GM21717 (cell line): Measurements from ENCODE around the gene WHAMM.
A peak's percentile ranks its signal among the peaks of the same experiment; 100 is the strongest.
"Not testable (repeated sequence)": the region's sequence is repeated elsewhere in the genome, so short reads cannot be mapped to it uniquely, and the experiment has no call there.

Experiments
- ATAC-seq: cut with Tn5 transposase; IDR thresholded peaks from one replicate; pipeline ENCODE4 v1.9.1; 2021; ENCODE audit warnings: mild to moderate bottlenecking, moderate library complexity; ENCODE audit not compliant: unreplicated experiment

Gene WHAMM

DNA sequence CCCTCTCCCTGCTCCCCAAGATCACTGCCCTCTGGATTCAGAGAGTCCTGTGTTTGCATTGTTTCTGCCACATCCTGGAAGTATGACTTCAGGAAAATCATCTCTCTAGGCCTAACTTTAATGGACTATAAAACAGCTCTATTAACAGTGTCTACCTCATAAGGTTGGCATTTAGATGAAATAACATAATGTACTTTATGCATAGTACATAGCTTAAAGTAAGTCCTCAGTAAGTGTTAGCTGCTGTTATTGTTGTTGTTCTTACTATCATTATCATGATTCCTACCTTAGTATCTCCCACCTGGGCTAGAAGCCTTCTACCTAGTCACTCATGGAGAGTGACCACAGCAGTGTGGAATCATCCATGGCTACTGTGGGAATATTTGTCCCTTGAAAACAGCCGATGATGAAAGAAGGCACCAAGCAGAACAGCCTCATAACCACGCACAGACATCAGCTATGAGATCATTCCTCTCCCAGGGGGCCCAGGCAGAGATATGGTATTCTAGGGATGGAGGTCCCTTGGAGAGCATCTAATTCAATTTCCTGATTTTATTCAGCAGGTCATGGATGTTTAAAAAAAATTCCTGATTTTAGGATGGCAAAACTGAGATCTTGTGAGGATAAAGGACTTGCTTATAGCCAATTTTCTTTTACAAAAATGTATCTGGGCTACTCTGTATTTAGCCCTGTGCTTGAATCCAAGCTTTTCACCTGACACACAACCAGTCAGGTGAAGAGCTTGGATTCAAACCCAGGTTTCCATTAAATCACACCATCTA is 5.4 kb upstream of the WHAMM start:
- ATAC-seq, result no peak

DNA sequence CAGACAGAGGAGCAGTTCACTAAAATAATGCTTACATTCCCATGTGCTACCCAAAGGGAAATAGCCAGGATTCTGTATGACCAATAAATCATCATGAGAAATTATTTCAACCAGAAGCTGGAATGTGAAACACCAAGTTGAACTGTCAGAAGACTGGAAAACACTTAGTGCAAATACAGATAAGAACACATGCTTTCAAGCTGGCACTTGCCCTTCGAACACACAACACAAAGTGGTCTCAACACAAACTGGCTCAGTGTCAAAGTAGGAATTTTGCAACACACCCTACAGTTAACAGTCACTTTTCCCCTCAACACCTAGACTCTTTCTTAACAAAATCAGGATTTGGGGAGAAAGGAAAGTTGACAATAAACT is 4.9 kb upstream of the WHAMM start:
- ATAC-seq, result no peak

DNA sequence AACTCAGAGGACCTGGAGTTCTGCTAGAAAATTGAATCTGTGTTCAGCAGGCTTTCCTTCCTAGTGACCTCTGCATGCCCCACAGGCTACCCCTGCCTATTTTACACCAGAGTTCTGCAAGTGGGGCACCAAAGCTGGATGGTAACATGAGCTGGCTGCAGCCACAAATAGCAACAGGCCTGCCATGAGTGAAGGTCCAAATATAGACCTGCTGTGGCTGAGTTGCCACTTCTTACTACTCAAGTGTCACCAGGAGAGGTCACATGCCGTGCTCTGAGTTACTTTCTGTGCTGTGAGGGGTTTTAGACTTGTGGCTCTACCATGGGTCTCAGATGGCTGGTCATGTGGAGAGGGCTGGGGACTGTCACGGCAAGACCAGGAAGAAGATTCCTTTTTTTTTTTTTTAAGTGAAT is 3.4 kb upstream of the WHAMM start, which contains the start of gene FSD2:
TSS of gene FSD2 (minus strand) at position 76 of the 413 bp plus-strand sequence. CDS start 18,679 bp downstream, outside the sequence.
- ATAC-seq, result peak; percentile 54

DNA sequence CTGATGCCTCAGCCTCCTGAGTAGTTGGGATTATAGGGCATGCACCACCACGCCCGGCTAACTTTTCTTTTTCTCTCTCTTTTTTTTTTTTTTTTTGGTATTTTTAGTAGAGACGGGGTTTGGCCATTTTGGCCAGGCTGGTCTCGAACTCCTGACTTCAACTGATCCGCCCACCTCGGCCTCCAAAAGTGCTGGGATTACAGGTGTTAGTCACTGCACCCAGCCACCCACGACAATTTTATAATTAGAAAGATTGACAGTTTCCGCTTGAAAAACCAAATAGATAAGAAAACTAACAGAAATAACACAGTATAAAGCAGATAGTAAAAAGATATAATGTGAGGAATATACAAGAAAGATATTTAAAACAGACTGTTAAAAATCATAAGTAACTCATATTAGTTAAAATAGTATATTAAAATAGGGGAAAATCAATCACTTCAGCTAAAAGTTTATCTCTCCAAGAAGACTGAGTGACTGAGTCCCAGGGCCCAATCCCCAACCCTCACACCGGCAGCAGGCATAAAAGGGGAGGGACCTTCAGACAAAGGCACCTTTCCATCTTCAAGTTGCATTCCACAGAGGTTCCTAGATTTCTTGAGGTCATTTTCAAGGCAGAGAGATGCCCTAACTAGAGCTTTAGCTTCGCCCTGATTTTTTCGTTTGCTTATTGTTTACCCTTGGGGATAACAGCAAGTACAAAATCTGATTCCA is 1.4 kb upstream of the WHAMM start:
- no peak for ATAC-seq

DNA sequence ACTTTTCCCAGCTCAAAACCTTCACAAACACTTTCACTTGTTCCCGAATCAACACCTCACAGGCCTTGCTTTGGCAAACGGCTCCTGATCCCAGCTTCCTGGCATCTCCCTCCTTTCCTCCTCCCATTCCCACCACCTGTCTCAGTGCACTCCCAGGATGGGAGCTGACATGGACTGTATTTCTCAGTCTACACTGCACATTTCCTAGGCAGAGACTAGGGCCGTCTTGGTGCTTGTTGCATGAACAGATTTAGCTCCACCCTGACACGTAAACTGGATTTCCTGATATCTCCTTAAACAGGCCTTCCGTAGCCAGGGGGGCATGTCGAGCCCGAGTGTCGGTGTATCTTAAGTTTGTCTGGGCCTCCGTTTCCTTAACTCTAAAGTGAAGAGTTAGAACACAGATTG is 790 bp upstream of the WHAMM start:
- no peak for ATAC-seq

DNA sequence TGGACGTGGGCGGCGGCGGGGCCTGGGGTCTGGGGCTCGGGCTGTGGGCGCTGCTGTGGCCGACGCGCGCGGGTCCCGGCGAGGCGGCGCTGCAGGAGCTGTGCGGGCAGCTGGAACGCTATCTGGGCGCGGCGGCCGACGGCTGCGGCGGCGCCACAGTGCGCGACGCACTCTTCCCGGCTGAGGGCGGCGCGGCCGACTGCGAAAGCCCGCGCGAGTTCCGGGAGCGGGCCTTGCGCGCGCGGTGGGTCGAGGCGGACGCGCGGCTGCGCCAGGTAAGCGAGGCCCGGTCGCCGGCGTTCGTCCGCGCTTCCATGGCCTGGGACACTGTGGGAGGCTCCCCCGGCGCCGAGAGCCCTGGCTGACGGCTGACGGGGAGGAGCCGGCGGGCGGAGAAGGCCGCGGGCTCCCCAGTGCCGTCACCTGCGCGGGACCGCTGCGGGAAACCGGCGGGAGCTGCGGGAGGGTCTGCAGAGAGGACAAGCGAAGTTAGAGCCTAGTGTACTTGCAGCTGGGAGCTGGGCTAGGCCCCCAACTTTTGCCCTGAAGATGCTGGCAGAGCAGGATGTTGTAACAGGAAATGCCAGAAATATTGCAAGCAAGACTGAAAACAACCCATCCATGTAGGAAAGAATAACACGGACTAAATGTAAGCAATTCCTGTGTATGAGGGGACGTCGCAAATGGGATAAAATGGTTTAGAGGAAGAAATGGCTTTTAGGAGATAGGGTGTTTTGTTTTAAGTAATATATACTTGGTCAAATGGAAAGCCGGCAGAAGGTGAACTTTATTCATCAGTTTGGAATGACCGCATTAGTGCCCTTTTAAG is 847 bp downstream of the WHAMM start:
- peak; percentile 6 for ATAC-seq

DNA sequence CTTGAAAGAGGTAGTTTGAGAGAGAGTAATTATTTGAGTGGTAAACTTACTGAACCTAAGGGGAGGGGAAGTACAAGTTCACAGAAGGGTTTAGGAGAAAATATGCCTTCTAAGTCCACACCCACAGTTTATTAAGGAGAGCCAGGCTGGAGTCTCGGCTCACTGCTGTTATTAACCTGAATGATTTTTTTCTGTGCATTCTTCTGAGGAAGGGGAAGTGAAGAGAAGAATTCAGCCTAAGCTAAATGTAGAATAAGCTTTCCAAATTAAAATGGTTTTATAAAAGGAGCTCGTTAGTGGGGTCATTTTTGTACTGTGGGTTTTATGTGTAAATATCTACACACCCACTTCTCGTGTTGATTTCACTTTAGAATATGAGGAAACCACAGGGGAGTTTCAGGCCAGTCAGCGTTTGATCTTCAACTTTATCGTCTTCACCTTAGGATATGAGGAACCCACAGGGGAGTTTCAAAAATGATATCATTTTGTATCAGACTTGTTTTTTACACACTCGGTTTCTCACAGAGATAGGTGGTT is 1.5 kb downstream of the WHAMM start:
- no peak for ATAC-seq

DNA sequence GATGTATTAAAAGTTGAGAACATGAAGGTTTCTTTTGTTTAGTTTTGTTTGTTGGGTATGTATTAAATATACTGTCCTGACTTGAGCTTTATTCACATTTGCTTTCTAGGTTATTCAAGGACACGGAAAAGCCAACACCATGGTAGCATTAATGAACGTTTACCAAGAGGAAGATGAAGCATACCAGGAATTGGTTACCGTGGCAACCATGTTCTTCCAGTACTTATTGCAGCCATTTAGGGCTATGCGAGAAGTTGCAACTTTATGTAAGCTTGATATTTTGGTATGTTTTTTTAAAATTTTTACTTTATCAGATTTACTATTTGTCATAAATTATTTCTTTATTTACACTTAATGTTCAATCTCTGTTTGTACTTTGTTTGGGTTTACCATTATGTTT is 3.6 kb downstream of the WHAMM start:
- ATAC-seq, result no peak

DNA sequence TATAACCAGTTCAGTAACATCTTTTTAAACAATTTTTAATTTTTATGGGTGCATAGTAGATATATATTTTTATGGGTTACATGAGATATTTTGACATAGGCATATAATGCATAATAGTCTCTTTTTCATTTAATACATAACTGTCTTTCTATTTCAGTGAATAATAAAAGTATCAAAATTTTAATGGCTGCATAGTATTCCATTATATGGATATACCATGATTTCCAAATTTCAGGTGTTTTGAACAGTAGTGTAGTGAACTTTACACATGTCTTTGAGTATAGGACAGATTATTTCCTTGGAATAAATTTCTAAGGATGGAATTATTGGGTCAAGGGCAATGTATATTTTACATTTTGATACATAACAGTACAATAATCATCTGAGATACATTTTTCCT is 10.7 kb downstream of the WHAMM start:
- ATAC-seq, result no peak

DNA sequence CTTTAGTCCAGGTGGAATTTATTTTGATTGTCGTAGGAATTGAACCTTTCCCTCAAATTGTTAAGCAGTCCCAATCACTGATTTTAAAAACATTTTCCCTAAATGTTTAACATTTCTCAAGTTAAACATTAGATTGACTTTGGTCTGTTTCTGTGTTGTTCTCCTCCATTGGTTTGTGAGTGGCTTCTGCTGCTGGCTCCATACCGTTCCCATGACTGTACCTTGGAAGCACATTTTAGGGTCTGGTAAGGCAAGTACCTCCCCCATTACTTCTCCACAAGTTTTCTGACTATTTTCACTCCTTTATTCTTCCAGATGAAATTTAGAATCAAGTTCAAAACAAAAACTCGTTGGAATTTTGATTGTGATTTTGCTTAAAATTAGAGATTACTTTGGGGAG is 12.0 kb downstream of the WHAMM start:
- not testable (repeated sequence) for ATAC-seq

DNA sequence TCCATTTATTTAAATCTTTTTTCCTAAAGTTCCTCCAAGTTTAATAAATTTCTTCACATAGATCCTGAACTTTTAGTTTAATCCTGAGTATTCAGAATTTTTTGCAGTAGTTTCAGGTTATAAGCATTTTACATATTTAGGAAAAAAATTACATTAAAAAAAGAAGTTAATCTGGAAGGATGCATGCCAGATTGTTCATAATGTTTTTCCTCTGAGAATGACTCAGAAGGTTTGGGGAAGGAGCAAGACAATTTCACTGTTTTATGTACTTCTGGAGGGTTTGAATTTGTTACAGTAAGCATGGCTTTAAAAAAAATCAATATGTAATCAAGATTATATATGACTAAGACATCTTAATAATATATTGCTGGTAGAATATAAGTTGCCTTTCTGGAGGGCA is 12.4 kb downstream of the WHAMM start:
- not testable (repeated sequence) for ATAC-seq

DNA sequence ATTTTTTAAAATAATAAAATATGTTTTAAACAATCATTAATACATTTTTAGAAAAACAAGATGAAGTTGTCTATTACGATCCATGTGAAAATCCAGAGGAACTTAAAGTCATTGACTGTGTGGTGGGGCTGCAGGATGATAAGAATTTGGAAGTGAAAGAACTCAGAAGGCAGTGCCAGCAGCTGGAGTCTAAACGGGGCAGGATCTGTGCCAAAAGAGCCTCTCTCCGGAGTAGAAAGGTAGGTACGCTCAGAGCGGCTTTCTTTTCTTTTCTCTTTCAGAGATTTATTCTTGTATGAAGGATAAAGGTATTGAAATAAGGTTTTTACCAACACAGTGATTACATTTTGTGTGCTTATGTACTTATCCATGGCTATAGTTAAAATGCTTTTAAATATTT is 13.6 kb downstream of the WHAMM start:
- no peak for ATAC-seq

DNA sequence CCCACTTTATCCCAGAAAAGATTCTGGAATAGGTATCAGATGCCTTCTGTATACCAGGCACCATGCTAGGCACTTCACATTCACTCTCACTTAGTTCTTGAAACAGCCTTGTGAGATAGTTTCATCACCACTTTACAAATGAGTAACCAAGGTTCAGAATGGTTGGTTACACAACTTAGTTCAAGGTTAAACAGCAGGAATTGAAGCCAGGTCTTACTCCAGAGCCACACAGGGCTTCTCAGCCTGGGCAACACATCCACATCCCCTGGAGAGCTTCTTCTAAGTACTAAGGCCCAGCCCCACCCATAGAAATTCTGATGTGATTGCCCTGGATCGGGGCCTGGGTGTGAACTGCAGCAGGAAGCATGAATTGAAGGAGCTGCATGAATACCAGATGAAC is 18.6 kb downstream of the WHAMM start:
- ATAC-seq, result no peak

DNA sequence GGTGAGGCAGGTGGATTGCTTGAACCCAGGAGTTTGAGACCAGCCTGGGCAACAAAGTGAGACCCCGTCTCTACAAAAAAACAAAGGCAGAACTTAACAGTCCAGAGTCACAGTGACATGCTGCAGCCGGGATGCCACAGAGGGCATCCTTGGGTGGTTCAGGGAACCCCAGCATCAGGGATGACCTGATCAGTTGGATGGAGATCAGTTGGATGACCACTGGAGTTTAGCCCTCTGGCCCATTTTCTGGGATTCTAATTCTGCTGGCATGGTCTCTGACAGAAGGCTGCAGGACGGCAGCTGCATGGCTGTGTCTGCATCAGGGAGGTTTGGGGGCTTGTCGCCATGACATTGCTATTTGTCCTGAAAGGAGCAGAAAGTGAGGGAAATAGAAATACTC is 19.8 kb downstream of the WHAMM start:
- no peak for ATAC-seq

DNA sequence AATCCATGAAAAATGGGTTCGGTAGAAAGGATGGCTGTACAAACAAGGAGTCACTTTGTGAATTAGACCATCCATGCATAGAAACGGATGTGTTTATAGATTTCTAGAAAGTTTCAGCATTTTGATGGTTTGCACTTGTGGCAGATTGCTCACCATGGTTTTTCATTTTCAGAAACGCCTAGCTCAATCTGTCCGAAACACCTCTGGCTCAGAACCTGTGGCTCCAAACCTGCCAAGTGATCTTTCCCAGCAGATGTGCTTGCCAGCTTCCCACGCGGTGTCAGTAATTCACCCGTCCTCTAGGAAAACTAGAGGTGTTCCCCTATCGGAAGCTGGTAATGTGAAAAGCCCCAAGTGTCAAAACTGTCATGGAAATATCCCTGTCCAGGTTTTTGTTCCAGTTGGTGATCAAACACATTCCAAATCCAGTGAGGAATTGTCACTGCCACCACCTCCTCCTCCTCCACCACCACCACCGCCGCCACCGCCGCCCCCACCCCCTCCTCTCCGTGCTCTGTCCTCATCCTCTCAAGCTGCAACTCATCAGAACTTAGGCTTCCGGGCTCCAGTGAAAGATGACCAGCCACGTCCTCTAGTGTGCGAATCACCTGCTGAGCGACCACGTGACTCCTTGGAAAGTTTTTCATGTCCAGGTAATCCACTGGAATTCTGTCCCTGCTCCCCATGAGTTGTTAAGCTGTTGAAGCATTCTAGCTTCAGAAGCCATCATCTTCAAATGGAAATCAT is 21.2 kb downstream of the WHAMM start:
- no peak for ATAC-seq

DNA sequence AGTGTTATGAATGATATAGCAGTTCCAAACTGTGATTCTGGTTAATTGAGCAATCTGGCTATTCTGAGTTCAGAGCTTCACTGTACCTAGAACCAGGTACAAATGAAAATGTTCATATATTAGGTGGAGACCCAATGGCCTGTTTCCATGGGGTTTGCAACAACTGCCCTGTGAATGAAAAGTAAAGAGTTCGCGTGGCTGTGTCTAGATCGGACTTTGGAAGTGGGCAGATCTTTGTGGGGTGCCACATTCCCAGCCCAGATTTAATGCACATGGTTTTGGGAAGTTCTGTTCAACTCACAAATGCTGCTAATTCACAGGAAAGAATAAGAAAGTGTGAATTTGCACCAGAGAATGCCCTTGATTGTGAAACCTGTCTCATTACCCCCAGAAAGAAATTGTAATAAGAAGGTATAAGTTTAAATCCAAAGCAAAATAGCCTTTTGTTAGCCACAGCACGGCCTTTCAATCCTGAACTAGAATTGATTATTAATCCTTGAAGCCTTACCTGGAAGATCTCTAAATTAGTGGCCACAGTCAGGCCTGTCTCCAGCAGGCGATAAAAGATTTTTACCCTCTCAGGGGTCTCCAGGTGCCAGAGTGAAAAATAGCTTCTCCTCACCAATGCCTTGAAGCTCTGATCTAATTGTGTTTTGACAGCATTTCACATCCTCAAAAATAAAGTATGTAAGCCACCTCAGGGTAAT is 22.6 kb downstream of the WHAMM start:
- no peak for ATAC-seq

DNA sequence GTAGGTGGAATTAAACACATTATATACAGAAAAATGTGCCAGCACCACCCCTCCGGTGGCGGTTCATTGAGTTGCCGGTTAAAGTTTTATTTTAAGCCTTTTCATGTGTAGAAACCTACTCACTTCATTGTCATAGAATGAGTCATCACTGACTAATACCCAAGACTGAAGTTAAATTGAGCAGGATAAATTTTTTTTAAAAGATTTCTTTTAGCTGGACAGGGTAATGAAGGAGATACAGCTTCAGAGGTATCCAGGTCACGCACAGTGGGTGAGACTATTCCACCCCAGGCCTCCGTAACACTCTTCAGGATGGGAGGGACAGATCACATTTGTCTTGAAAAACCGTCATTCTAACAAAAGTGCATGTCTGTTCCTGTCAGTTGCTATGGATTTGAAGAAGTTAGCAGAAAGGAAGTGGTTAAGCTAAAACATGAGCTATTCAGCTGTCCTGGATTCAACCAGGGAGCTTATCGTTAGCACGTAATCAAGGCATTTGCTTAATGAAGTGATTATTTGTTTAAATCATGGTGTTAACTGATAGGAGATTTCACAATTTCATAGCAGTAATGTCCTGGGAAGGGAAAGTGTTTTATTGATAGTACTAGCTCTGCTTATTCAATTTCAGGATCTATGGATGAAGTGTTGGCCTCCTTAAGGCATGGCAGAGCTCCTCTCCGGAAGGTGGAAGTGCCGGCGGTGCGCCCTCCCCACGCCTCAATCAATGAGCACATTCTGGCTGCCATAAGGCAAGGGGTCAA is 23.4 kb downstream of the WHAMM start:
- ATAC-seq, result peak; percentile 79

DNA sequence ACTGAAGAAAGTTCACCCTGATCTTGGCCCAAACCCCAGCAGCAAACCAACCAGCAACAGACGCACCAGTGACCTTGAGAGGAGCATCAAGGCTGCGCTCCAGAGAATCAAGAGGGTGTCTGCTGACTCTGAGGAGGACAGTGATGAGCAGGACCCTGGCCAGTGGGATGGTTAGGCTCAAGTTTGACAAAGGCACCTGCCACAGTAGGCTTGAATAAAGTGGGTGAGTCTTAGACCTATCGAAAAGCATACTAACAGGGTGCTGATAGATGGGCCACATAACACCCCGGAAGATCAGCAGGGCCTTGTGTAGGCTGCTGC is 23.9 kb downstream of the WHAMM start:
- ATAC-seq, result no peak

DNA sequence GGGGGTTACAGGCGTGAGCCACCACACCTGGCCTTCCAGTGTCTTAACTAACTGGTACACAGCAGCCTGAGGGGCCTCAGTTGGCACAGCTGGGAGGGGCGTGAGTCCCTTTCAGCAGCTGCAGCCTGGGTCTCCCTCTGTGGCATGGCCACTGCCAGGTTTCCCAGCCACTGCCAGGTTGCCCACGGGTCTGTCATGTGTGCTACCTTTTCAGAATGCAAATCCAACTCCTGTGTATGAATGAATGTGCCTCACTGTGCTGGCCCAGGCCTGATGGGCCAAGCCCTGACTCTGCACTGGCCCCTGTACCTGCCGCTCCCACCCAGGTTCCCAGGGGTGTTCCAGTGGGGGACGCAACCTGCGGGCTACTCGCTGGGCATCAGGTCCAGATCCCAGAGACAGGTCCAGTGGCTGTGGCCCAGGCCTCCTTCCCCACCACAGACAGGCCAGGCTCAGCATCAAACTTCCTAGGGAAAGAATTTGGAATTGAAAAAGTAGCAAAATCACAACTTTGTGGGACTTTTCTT is 26.0 kb downstream of the WHAMM start:
- no peak for ATAC-seq
